CD4-positive, alpha-beta T cell treated with Interferon alpha-2 for 1 hour (primary cell): ENCODE results near the gene TEX22.
A peak's percentile ranks its signal among the peaks of the same experiment; 100 is the strongest.

Experiments used
- DNase-seq, 2 donors: peaks; one replicate each; pipeline ENCODE4 v3.0.0-alpha.2; 2020 to 2022

Gene TEX22

DNA sequence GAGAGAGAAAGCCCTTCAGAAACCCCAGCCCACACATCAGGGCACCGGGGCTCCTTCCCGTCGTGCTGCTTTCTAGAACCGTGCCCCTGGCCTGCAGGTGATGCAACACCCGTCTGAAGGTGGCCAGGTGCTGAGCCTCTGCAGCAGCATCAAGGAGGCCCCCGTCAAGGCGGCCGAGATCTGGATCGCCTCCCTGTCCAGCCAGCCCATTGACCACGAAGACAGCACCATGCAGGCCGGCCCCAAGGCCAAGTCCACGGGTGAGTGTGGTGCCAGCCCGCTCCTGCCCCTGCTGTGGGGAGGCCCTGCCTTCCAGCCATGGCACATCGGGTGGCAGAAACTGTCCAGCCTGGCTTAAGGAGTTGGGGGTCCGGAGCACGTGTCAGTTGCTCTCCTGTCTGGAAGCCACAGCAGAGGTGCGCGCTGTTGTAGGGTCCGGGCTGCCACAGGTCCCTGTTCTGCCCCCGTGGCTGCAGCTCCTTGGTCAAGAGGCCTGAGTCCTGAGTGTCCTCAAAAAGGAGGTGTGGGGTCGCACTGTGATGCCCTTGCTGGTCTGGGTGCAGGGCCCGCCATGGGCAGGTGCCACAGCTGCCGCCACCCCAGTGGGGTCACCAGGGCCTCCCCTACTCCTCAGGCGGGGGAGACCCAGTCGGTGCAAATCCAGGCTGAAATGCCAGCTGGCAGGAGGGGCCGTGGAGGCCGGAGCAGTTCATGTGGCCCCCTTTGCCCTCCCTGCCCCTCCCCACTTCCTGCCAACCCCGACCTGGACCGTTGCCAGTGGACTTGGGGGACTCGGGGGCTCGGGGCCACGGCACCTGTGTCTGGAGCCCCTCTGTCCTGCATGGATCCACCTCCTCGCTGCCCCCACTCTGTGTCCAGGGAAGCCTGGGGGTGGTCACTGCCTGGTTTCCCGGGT, 31.0 kb upstream of the TEX22 start:
- DNase-seq: no peak

DNA sequence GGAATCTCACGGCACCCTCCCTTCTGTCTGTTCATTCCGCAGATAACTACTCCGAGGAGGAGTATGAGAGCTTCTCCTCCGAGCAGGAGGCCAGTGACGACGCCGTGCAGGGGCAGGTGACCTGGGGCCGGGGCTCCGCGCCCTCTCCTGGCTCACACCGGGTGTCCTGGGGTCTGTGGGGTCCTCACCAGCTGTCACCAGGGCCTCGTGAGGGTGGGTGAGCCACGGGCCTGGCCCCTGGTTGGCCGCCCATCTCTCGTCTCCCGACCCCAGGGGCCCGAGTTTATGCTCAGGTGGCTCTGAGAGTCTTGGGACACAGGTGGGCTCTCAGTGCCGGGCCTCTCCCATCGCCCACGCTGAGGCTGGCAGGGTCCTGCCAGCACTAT, 30.3 kb upstream of the TEX22 start:
- DNase-seq: no peak

DNA sequence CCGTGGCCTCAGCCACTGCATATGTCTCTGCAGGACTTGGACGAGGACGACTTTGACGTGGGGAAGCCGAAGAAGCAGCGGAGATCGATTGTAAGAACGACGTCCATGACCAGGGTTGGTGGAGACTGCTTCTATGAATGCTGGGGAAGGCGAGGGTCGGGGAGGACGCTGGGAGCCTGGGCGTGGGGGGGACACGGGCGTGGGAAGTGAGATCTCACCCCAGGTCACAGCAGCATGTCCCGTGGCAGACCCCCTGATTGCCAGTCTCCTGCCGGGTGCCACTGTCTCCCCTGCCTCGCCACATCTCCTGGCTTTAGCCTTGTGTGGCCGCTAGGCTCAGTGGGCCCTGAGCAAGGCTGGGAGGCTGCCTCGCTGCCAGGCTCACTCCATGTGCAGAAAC, 29.9 kb upstream of the TEX22 start:
- DNase-seq: no peak

DNA sequence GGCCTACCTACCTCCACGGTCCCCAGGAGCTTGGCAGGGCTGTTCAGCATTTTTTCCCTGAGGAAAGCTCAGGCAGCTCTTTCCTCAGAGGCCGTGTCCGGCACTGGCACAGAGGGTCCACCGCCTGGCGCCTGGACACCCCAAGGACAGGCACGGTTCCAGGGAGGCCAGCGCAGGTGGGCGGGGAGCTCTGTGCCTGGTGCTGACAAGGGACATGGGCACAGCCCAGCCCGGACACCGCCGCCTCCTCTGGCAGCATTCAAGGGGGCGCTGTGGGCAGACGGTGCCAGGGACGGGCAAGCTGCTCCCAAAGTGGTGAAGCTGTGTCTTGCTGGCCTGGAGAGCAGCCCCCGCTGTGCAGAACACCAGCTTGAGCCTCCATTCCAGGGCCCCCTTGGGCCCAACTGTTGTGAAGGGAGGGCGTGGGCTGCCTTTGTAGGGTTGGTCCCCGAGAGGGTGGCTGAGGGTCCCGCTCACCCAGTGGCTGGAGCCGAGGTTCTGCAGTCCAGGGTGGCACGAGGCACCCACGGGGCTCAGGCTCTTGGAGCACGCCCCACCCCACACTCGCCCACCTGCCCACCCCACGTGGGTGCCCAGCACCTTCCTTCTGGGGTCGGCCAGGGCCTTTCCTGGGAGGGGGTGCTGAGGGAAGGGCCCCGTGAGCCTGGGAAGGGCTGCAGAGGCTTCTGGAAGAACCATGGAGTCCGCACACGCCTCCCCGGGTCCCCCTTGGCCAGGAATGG, 29.3 kb upstream of the TEX22 start:
- DNase-seq: no peak

DNA sequence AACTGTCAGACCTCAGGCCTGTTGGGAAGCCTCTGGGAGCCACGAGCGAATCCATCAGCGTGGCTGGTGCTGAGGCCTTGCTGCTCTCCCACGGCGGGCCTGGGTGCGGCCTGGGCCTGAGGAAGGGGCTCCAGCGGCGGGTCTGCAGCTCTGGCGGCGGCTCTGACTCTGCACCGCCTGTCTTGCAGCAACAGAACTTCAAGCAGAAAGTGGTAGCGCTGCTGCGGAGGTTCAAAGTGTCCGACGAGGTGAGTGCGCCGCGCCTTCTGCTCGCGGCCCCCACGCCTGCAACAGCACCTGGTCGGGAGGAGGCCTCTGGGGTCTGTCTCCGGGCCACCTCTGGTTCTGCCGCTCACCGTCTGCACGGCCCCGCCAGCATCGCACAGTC, 28.7 kb upstream of the TEX22 start:
- DNase-seq: no peak

DNA sequence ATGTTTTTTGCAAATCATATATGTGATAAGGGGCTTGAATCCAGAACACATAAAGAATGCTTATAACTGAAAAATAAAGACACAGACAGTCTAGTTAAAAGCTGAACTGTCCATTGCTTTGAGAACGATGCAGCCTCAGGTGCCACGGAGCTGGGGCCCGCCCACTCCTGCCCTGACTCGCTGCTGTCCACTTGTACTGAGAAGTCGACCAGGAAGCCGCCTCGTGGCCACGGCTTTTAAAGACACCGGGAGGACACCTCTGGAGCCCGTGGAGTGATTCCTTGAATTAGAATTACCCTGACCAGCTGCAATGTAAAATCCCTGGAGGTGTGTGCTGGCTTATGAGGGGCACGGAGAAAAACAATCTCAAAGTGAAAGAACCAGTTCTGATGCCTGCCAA, 23.9 kb upstream of the TEX22 start:
- DNase-seq: no peak

DNA sequence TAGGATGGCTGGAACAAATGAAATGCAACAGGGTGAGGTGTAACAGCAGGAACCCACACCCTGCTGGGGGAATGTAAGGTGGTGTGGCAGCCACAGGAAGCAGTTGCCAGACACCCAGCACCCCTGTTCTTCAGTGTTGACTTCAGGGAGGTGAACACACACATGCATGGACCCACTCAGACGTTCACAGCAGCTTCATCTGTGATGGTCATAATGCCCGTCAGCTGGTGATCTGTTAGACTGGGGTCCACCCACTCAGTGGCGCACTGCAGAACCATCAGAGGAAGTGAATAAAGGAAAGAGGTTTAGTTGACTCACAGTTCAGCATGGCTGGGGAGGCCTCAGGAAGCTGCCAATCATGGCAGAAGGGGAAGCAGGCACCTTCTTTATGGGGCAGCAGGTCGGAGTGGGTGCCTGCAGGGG, 22.7 kb upstream of the TEX22 start:
- peak; percentile 14 to 37 for DNase-seq

DNA sequence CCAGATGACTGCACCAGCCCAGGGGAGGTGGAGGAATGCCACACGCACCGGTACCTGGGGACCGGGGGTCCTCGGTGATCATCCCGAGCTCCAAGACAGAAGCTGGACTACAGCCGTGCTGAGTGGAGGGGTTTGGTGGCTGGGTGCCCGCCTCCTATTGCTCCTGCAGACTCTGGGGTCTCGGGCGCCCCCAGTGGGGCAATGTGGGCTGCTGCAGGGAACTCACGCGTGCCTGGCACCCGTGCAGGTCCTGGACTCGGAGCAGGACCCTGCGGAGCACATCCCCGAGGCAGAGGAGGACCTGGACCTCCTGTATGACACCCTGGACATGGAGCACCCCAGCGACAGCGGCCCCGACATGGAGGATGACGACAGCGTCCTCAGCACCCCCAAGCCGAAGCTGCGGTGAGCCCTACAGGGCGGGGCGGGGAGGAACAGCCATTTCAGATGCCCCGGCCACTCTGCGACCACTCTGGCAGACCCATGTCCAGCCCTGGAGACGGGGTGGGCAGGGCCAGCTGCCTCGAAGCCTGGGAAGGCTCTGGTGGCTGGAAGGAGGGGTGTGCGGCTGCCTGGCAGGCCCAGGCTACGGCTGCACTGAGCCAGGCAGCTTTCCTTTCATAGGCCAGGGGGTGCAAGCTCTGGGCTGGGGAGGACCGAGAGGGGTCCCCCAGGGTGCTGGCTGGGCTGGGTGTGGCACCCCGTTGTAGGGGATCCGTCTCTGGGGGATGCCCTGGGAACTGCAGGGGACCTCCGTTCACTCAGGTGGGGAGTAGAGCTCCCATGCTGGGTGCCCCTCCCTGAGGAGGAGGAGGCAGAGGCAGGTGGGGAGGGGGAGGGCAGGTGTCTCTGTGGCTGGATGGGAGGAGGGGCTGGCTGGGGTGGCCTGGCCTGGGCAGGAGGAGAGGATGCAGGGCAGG, 21.6 kb upstream of the TEX22 start:
- no peak for DNase-seq

DNA sequence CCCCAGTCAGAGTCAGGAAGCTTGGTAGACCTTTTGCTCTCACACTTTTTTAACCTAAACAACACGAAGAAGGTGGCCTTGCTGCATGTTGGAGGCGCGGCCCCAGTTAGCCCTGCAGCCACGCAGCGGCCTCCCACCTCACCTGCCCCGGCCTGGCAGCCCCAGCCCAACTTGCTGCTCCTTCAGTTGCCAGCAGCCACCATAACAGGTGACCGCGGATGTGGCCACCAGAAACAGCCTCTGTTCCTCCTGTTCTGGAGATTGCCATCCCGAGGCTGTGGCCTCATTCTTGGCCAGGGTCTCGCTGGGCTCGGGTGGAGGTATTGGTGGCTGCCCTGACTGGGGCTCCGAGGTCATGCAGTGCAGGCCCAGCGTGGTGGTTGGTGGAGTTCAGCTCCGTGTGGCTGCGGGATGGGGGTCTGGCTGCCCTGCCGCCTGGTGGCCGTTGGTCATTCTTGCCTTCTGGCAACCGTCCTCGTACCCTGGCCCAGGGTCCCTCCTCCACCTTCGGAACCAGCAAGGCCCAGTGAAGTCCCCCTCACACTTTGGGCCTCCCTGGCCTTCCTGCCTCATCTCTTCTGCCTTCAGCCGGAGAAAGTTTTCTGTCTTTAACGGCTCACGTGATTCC, 20.7 kb upstream of the TEX22 start:
- DNase-seq: no peak

DNA sequence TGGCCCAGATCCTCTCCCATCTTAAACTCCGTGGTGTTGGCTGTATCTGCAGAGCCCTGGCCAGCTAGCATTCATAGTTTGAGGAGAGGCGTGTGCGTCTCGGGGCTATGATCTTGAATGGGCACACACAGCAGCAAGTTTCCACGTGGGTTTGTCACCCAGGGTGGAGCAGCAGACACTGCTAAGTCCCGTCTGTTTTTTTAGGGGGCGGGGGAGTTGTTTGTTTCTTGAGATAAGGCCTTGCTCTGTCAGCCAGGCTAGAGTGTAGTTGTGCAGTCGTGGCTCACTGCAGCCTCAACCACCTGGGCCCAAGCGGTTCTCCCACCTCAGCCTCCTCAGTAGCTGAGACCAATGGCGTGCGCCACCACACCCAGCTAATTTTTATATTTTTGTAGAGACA, 20.1 kb upstream of the TEX22 start:
- no peak for DNase-seq

DNA sequence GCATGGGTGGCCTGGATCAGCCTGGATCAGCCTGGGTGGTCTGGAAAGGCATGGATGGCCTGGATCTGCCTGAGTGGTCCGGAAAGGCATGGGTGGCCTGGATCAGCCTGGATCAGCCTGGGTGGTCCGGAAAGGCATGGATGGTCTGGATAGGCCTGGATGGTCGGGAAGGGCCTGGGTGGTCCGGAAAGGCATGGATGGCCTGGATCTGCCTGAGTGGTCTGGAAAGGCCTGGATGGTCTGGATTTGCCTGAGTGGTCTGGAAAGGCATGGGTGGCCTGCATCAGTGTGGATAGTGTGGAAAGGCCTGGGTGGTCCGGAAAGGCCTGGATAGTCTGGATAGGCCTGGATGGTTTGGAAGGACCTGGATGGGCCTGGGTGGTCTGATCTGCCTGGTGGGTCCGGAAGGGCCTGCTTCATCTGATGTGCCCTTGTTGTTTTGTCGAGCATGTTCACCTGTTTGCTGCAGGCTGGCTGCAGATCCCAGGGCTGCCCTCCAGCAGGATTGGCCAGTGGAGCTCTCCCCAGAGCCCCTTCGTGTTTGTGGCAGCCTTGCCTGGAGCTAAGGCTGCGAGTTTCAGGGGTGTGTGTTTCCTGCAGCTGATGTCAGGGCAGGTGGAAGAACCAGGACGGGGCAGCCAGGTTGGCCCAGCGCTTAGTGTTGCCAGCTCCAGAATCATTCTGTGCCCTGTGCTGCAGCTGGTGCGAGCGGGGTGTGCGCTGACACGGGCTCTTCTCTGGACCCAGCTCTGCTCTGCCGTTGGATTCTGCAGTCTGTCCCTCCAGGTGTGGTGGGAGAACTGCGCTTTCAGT, 19.3 kb upstream of the TEX22 start:
- no peak for DNase-seq

DNA sequence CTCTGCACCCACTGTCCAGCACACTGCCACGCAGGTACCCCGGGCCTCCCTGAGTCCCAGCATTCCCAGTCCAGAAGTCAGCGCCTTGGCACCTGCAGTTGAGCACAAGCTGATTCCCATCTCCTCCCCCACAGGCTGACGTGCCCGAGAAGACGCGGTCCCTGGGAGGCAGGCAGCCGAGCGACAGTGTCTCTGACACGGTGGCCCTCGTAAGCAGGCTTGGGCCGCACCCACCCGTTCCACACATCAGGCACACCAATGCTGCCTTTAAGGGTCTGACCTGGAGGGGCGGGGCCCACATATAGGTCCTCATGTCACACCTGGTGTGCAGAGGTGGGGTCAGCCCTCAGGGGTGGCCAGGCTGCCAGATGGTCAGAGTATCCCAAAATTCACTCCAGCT, 18.4 kb upstream of the TEX22 start:
- no peak for DNase-seq

DNA sequence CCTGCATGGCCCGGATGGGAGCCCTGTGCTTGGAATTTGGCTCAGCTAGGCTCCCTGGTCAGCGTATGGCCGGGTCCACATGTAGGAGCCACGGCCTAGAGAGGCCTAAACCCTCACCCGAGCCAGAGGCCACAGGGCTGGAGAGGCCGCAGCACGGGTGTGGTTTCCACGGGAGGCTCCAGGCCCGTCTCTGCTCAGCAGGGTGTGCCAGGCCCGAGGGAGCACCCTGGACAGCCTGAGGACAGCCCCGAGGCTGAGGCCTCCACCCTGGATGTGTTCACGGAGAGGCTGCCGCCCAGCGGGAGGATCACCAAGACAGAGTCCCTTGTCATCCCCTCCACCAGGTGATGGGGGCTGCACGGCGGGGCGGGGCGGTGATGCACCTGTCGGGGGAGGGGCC, 17.6 kb upstream of the TEX22 start:
- no peak for DNase-seq

DNA sequence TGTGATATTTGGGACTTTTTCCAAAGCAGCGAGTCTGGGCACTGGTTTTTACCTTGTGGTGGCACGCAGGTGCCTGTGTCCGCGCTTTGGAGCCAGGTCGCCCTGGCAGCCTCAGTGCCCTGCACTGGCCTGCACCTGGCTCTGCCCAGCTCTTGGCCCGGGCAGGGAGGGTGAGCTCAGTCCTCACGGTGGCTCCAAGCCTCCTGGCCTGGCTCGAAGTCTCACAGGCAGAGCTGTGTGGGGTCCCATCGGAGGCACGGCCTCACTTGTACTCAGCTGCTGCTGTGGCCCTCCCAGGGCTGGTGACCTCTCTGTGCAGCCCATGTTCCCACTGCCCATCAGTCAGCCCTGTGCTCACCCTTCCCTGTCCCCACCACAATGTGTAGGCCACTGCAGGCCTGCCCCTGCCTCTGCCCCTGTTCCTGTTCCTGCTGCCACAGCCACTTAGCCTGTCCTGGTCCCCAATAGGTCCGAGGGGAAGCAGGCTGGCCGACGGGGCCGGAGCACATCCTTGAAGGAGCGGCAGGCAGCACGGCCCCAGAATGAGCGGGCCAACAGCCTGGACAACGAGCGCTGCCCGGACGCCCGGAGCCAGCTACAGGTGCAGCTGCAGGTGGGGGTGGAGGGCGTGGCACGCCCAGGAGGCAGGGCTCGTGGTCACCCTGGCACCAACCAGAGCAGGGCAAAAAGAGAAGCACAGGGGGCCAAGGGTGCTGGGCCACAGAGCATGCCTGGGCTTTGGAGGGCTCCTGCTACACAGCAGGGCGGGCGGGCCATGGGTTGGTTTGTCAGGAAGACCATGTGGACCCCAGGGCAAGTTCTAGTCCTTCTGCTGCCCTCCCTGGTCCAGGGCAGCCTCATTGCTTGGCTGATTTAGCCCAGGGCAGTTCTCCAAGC, 16.6 kb upstream of the TEX22 start:
- DNase-seq: no peak

DNA sequence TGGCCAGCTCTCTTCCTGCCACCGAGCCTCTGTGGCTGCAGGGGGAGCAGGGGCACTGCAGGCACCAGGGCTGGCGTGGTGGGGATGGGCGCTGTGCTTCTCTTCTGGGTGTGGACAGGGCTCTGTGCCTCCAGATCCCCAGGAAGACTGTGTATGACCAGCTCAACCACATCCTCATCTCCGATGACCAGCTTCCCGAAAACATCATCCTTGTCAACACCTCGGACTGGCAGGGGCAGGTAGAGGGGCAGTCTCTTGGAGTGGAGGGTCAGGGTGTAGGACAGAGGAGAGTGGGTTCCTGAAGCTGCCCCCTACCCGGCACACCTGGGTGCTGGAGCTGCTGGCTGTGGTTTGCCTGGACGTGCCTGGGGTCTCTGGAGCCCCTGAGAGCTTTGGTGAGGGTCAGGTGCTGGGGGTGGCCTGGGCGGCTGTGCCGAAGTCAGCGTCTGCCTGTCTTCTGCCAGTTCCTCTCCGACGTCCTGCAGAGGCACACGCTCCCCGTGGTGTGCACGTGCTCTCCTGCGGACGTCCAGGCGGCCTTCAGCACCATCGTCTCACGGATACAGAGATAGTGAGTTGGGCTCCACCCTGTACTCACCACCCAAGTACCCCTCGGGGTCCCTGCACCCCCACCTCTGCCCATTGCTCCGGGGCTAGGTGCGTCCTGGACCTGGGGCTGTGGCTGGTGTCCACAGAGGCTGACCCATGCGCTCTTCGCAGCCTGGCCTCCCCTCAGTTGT, 15.8 kb upstream of the TEX22 start:
- no peak for DNase-seq

DNA sequence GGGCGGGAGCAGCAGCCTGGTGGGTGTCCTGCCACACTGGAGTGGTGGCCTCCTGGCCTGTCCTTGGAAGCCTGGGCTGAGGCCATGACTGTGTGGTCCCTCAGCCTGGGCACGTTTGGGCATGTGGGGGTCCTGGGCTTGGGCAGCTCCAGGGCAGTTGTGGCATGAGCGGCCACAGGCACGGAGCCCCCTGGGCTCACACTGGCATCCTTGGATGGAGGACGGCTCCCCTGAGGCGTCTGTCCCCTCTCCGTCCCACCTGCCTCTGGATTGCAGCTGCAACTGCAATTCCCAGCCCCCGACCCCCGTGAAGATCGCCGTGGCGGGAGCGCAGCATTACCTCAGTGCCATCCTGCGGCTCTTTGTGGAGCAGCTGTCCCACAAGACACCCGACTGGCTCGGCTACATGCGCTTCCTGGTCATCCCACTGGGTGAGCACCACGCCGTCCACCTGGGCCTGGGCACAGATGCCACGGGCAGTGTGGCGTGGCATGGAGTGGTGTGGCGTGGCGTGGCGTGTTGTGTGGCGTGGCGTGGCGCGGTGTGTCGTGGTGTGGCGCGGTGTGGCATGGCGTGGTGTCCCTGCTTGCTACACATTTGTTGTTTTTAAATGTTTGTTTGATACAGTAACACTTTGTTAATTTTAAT, 15.1 kb upstream of the TEX22 start:
- DNase-seq: no peak

DNA sequence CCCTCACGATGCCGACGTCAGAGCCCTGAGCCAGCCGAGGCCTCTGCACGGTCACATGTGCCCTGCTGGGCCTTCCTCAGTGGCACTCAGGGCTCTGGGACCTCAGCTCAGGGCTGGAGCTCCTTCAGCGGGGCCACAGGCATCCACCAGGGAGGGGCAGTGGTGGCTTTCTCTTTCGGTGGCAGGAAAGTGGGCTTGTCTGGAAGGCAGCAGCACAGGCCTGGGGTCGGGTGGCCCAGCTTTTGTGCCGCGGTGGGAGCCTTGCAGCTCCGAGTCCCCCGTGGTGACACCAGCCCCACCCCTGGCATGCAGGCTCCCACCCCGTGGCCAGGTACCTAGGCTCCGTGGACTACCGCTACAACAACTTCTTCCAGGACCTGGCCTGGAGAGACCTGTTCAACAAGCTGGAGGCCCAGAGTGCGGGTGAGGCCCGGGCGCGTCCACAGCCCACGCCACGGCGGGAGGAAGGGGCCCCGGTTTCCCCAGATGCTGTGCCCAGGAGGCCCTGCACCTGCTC, 14.2 kb upstream of the TEX22 start:
- no peak for DNase-seq

DNA sequence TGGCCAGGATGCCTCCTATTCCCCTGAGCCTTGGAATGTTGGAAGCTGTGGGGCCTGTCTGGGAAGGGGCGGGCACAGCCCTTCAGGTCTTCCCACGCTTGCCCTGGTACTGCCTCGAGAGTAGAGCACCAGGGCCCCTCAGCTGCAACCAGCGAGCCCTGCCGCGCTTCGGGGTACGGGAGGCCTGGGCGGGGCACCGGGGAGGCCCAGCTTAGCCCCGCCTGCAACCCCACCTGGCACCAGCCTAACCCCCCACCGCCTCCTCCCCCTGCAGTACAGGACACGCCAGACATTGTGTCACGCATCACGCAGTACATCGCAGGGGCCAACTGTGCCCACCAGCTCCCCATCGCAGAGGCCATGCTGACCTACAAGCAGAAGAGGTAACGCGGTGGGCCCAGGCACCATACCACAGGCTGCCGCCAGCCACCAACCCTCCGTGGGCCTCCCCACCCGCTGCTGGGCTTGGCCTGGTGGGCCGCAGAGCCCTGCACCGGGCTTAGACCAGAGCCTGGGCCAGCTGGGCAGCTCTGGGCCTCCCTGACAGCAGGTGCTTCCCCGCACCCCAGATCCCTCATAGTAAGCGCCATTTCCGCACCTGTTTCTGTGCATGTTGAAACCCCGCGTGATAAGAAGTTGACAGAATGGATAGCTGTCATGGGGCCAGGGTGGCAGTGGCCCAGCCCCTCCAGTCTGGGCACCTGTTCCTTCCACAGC, 13.6 kb upstream of the TEX22 start:
- no peak for DNase-seq

DNA sequence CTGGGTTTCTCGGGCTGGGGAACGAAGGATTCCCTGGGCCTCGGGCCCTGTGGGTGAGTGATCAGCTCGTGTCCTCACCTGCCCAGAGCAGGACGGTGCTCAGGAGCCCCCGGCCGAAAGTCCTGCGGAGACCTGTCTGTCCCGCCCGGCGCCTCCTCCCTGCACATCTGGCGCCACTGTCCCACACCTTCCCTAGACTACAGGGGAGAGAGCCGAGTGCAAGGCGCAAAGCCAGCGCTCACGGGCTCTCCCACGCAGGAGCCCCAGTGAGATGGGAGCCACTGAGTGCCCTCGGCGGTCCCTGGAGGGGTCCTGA, 13.1 kb upstream of the TEX22 start:
- DNase-seq: no peak
